Fibroblast of the conjunctiva (primary cell): ENCODE results near the gene LGALS16.
"Not testable (repeated sequence)": the region's sequence is repeated elsewhere in the genome, so short reads cannot be mapped to it uniquely, and the experiment has no call there.

Source experiments
- DNase-seq: peaks from one replicate; pipeline ENCODE4 v3.0.0-alpha.2; 2010; ENCODE audit warnings: low read depth

LGALS16 gene

GRCh38 chr19:39655613-39656012 is at the start of gene LGALS16:
Gene LGALS16, plus strand, starts transcription at chr19:39655913. Its CDS starts 49 bp downstream, at chr19:39655962.
- no peak for DNase-seq

- DNase-seq, result no peak
These were observed 48.7 kb upstream of the LGALS16 start for GRCh38 chr19:39607021-39607420.

DNA sequence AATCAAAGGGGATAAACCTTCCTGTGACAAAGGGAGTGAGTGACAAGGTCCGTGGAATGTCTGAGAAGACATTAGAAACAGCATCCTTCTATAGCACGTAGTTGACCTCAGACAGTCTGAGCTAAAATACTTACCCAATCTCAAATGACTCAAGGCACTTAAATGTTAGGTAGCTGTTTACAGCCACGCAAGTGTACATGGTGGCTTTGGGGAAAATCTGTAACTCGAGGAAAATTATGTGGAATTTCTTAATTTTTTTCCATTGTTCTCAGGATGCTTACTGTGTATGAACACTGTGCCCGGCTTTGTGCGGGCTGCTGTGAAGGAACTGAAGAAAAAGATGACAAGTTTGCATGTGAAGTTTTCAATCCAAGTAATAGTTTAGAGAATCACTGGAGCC is 48.2 kb upstream of the LGALS16 start:
- no peak for DNase-seq

DNA sequence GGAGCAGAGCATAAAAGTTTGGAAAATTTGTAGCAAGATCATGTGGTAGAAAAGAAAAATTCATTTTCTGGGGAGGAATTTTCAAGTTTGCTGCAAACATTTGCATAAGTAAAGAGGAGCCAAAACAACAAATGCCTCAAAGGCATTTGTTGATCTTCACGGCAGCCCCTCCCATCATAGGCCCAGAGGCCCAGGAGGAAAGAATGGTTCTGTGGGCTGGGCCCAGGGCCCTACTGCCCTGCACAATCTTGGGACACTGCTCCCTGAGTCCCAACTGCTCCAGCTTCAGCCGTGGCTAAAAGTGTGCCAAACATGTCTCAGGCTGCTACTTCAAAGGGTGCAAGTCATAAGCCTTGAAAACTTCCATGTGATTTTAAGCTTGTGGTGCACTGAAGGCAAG is 42.1 kb upstream of the LGALS16 start:
- DNase-seq, result no peak

- no peak for DNase-seq
These were observed 38.0 kb upstream of the LGALS16 start for GRCh38 chr19:39617745-39618144.

DNA sequence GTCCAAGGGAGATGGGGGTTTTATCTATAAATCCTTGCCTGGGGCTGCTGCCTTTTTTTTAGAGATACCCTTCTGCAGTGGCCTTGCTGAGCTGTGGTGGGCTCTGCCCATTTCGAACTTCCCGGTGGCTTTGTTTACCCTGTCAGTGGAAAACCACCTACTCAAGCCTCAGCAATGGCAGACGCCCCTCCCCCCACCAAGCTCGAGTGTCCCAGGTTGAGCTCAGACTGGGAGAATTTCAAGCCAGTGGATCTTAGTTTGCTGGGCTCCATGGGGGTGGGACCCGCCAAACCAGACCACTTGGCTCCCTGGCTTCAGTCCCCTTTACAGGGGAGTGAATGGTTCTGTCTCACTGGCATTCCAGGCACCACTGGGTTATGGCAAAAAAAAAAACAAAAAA is 31.8 kb upstream of the LGALS16 start:
- no peak for DNase-seq

DNA sequence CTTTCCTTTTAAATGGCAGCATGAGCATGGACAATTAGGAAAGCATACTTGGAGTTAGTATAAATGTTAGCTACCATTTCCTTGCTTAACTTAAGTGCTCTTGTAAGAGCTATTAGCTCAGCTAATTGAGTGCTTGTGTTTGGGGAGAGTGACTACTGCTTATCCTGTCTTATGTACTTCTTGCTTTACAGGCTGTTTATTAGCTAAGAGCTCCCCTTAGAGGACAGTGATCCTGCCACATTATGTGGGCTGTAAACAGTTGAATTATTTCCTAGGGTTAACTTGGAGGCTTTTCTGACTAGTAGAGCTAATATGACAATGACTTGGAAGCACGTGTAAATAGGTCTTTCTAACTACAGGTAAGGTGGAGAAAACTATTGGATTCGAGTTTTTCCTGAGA is 28.1 kb upstream of the LGALS16 start:
- not testable (repeated sequence) for DNase-seq

- no peak for DNase-seq
These were observed 24.5 kb upstream of the LGALS16 start for GRCh38 chr19:39631178-39631577.

GRCh38 chr19:39631626-39632025 is 24.1 kb upstream of the LGALS16 start:
- no peak for DNase-seq

DNA sequence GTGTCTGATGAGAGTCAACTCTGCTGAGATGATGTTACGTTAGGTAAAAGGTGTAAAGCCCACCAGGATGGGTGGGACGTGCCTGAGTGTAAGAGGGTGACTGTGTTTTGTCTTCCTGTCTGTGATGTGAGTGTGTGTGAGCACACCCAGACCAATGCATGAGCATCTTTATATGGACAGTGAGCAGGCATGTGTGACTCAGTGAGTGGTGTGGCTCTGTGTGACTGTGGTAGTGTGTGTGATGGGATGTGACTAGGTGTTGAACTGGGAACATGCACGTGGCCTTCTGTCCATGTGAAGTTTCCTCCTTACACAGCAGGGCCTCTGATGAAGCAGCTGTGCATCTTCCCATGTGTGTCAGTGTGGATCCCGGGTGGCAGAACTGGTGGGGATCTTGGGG is 17.8 kb upstream of the LGALS16 start:
- no peak for DNase-seq

DNA sequence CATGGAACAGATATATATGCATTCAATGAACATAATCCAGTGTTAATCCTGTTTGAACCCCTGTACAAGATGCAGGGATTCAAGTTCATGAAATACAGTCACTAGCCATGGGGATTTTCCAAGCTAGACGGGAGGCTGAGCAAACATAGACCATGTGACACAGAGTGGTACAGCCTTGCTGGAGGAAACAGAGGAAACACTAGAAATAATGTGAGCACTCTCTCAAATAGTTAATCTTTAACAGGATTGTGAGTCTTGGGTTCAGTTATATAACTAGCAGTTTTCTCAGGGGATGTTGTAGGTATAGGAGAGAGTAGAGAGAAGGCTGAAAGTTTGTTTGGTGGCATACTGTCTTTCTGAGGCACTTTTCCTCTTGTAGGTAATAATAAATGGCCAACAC is 13.9 kb upstream of the LGALS16 start:
- DNase-seq, result no peak

DNA sequence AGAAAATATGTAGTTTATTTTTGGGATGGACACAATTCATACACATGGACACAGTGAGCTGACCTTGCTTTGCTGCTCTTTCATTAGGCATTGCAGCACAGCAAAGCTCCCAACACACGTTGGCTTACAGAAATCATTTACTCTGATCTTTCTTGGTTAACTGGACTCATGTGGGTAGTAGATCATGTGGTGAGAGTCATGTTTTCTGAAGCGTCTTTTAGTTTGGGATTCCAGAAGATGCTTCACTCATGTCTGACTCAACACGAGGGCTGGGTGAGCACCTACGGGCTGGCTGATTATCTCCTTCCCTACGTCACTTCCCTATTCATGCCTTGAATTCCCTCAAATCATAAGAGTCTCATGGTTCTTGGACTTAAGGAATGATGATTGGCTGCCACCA is 12.1 kb upstream of the LGALS16 start:
- DNase-seq, result no peak

DNA sequence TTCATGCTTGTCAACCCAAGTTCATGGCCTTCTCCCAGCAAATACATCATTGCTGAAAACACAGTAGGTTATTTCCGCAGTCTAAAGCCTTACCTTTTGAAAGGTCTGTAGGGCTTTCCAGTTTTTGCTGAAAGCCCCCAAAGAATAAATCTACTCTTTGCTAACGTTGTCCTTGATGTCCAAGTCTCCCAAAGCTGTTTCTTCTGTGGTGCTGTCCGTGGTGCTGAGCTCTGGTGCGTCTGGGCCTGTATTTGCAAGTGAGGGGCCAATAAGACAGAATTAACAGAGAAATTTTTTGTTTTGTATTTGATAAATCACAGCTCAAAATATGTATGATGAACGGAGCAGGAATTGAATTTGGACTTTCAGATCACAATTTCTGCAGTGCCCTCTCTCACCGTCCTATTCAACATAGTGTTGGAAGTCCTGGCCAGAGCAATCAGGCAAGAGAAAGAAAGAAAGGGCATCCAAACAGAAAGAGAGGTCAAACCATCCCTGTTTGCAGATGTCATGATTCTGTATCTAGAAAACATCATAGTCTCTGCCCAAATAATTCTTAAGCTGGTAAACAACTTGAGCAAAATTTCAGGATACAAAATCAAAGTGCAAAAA is 9.8 kb upstream of the LGALS16 start:
- no peak for DNase-seq

GRCh38 chr19:39647918-39648317 is 7.8 kb upstream of the LGALS16 start:
- no peak for DNase-seq

DNA sequence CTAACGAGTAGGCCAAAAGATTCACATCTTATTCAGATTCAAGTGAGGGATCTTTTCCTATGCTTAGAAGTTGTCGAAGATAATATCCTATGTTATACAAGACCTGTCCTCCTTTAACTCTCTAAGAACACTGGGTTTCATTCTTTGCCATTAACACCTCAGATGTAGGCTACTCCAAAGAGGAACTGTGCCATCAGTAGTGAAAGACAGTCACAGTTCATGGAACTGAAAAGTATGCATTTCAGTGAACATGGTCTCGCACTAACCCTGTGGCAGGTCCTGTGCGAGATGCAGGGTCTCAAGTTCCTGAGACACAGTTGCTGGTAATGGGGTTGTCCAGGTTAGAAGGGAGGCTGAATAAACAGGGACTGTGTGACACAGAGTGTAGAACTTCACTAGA is 4.1 kb downstream of the LGALS16 start:
- DNase-seq, result no peak

- no peak for DNase-seq
These were observed 4.9 kb downstream of the LGALS16 start for GRCh38 chr19:39660661-39661060.

- no peak for DNase-seq
These were observed 5.9 kb downstream of the LGALS16 start for GRCh38 chr19:39661565-39661964.

- not testable (repeated sequence) for DNase-seq
These were observed 14.1 kb downstream of the LGALS16 start for GRCh38 chr19:39669860-39670259.

GRCh38 chr19:39670998-39671397 is 15.3 kb downstream of the LGALS16 start:
- no peak for DNase-seq

DNA sequence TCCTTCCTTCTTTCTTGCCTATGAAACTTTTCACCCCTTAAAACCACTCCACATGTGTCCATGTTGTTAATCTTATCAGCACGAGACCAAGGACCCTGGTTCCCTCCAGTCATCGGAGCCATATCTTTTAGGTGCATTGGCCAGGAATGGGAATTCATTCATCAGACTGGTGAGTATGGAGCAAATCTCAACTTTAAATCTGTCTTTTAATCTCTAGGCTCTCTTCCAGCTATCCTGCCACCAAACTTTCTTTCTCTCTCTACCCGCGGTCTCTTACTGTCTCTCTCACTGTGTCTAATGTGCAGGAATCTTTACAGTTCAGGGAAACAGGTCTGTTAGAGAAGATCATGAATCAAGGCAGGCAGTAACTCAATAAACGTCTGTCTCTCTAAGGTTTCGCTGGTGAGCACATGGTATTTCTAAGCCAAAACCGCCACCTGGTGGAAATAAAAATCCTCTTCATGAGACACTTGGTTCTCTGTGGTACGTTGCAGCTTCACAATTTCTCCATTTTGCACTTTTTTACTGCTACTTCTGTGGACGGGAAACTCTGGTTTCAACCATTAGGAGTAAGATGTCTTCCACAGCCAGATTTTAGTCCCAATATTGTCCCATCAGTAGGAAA is 16.1 kb downstream of the LGALS16 start:
- peak; percentile 8 for DNase-seq

- no peak for DNase-seq
These were observed 16.8 kb downstream of the LGALS16 start for GRCh38 chr19:39672473-39672872.

DNA sequence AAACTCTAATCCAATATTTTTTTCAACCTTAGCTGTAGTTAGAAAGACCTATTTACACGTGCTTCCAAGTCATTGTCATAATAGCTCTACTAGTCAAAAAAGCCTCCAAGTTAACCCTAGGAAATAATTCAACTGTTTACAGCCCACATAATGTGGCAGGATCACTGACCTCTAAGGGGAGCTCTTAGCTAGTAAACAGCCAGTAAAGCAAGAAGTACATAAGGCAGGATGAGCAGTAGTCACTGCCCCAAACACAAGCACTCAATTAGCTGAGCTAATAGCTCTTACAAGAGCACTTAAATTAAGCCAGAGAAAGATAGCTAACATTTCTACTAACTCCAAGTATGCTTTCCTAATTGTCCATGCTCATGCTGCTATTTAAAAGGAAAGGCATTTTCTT is 18.1 kb downstream of the LGALS16 start:
- DNase-seq, result not testable (repeated sequence)

- DNase-seq, result no peak
These were observed 20.3 kb downstream of the LGALS16 start for GRCh38 chr19:39676004-39676403.
